Measurements from ENCODE around the gene PTPRN2. TPM values are rescaled to one million over a fixed set of nuclear protein-coding genes. Genes with fewer than 3 reads are reported as not detected.

The PTPRN2 gene
- total and polyA plus RNA-seq, 2 of the 8 experiments (the other 6 are each of a cell fraction or from before 2014, with no cell fraction given) = 2.6 to 4.5 TPM

DNA sequence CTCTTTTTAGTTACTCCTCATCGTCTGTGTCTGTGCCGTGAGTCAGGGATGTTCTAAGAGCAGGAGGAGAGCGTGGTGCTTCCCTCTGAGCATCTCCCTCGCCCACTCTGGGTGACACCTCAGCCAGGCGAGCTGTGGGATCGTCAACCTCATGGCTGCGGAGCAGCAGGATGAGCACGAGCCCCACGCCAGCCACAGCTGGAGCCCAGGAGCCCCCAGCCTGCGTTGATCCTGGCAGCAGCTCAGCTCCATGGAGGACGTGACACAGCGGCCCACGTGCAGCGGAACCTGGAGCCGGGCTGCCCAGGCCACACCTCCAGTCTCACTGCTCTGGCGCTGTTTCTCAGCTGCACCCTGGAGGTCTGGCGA is 512.0 kb downstream of the PTPRN2 start (continued):
- TF ChIP-seq, protein P1, sequence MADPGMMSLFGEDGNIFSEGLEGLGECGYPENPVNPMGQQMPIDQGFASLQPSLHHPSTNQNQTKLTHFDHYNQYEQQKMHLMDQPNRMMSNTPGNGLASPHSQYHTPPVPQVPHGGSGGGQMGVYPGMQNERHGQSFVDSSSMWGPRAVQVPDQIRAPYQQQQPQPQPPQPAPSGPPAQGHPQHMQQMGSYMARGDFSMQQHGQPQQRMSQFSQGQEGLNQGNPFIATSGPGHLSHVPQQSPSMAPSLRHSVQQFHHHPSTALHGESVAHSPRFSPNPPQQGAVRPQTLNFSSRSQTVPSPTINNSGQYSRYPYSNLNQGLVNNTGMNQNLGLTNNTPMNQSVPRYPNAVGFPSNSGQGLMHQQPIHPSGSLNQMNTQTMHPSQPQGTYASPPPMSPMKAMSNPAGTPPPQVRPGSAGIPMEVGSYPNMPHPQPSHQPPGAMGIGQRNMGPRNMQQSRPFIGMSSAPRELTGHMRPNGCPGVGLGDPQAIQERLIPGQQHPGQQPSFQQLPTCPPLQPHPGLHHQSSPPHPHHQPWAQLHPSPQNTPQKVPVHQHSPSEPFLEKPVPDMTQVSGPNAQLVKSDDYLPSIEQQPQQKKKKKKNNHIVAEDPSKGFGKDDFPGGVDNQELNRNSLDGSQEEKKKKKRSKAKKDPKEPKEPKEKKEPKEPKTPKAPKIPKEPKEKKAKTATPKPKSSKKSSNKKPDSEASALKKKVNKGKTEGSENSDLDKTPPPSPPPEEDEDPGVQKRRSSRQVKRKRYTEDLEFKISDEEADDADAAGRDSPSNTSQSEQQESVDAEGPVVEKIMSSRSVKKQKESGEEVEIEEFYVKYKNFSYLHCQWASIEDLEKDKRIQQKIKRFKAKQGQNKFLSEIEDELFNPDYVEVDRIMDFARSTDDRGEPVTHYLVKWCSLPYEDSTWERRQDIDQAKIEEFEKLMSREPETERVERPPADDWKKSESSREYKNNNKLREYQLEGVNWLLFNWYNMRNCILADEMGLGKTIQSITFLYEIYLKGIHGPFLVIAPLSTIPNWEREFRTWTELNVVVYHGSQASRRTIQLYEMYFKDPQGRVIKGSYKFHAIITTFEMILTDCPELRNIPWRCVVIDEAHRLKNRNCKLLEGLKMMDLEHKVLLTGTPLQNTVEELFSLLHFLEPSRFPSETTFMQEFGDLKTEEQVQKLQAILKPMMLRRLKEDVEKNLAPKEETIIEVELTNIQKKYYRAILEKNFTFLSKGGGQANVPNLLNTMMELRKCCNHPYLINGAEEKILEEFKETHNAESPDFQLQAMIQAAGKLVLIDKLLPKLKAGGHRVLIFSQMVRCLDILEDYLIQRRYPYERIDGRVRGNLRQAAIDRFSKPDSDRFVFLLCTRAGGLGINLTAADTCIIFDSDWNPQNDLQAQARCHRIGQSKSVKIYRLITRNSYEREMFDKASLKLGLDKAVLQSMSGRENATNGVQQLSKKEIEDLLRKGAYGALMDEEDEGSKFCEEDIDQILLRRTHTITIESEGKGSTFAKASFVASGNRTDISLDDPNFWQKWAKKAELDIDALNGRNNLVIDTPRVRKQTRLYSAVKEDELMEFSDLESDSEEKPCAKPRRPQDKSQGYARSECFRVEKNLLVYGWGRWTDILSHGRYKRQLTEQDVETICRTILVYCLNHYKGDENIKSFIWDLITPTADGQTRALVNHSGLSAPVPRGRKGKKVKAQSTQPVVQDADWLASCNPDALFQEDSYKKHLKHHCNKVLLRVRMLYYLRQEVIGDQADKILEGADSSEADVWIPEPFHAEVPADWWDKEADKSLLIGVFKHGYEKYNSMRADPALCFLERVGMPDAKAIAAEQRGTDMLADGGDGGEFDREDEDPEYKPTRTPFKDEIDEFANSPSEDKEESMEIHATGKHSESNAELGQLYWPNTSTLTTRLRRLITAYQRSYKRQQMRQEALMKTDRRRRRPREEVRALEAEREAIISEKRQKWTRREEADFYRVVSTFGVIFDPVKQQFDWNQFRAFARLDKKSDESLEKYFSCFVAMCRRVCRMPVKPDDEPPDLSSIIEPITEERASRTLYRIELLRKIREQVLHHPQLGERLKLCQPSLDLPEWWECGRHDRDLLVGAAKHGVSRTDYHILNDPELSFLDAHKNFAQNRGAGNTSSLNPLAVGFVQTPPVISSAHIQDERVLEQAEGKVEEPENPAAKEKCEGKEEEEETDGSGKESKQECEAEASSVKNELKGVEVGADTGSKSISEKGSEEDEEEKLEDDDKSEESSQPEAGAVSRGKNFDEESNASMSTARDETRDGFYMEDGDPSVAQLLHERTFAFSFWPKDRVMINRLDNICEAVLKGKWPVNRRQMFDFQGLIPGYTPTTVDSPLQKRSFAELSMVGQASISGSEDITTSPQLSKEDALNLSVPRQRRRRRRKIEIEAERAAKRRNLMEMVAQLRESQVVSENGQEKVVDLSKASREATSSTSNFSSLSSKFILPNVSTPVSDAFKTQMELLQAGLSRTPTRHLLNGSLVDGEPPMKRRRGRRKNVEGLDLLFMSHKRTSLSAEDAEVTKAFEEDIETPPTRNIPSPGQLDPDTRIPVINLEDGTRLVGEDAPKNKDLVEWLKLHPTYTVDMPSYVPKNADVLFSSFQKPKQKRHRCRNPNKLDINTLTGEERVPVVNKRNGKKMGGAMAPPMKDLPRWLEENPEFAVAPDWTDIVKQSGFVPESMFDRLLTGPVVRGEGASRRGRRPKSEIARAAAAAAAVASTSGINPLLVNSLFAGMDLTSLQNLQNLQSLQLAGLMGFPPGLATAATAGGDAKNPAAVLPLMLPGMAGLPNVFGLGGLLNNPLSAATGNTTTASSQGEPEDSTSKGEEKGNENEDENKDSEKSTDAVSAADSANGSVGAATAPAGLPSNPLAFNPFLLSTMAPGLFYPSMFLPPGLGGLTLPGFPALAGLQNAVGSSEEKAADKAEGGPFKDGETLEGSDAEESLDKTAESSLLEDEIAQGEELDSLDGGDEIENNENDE (IDR thresholded peaks at IDR 0.05; ENCODE audit: insufficient replicate concordance, low read length) = no peak
- TF ChIP-seq, protein P2, sequence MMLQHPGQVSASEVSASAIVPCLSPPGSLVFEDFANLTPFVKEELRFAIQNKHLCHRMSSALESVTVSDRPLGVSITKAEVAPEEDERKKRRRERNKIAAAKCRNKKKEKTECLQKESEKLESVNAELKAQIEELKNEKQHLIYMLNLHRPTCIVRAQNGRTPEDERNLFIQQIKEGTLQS (IDR thresholded peaks at IDR 0.05; ENCODE audit: insufficient read depth, low read depth, low read length) = no peak
- TF ChIP-seq CBX5 (IDR thresholded peaks at IDR 0.05; ENCODE audit: low read depth, low read length) (no peak), BACH1 (IDR thresholded peaks at IDR 0.05; ENCODE audit: low read length) (no peak), TAF1 (IDR thresholded peaks at IDR 0.05; ENCODE audit: low read depth, low read length) (no peak), KDM4A (IDR thresholded peaks at IDR 0.05; ENCODE audit: low read depth, low read length, severe bottlenecking) (no peak), MAFK (IDR thresholded peaks at IDR 0.05; ENCODE audit: low read depth, low read length) (no peak), EZH2 (IDR thresholded peaks at IDR 0.05; ENCODE audit: low read depth, low read length, severe bottlenecking) (no peak)

Data from H1 (cell line).